MG63 (cell line): ENCODE data around the gene IFIT3. TPM values are rescaled to one million over a fixed set of nuclear protein-coding genes. Genes with fewer than 3 reads are reported as not detected.

Experiments
- DNase-seq: peaks from one replicate; pipeline ENCODE4 v3.0.0-alpha.2; 2020
- H3K27me3 ChIP-seq: fragments of 250-450 bp; sonication (Bioruptor Pico); 2 replicates; pipeline ENCODE4 v1.5.1; 2020; ENCODE audit warnings: mild to moderate bottlenecking, moderate library complexity
- H3K36me3 ChIP-seq: fragments of 250-450 bp; sonication (Bioruptor Pico); 2 replicates; pipeline ENCODE4 v1.5.1; 2020; ENCODE audit warnings: mild to moderate bottlenecking, moderate library complexity
- H3K4me3 ChIP-seq: fragments of 250-450 bp; sonication (Bioruptor Pico); 2 replicates; pipeline ENCODE4 v1.5.1; 2020; ENCODE audit warnings: mild to moderate bottlenecking, moderate library complexity
- H3K9me3 ChIP-seq: fragments of 250-450 bp; sonication (Bioruptor Pico); 2 replicates; pipeline ENCODE4 v1.5.1; 2020; ENCODE audit warnings: mild to moderate bottlenecking, moderate library complexity
- total RNA-seq: library from RNA; depleted of rRNA; stranded (reverse); fragments of >200 nt; shearing (Covaris generic); gene quantifications from 2 replicates; pipeline ENCODE4 v1.2.3, GENCODE V29; 2014; ENCODE audit warnings: low replicate concordance

The IFIT3 gene
- total RNA-seq, 1 experiment from 2014 or later: 32.0 TPM

- H3K36me3 ChIP-seq: no peaks in the 10 kb centered on the region
- peak overlapping the region; percentile 52 for H3K4me3 ChIP-seq
- DNase-seq: no peak
- H3K9me3 ChIP-seq: no peaks in the 10 kb centered on the region
- H3K27me3 ChIP-seq: no peaks in the 10 kb centered on the region
These were observed 26.6 kb upstream of the IFIT3 start for GRCh38 chr10:89301232-89301631.

- H3K9me3 ChIP-seq: no peaks in the 10 kb centered on the region
- H3K27me3 ChIP-seq: no peaks in the 10 kb centered on the region
- peak; percentile 41 for DNase-seq
- no peaks in the 10 kb centered on the region for H3K36me3 ChIP-seq
- peak within 1 kb of the TSS; percentile 52 for H3K4me3 ChIP-seq
These were observed 25.9 kb upstream of the IFIT3 start, which contains the start of gene IFIT2 for GRCh38 chr10:89301721-89302445. IFIT2 (plus strand) TSS chr10:89302046; CDS start chr10:89302124, 78 bp downstream.

- Histone ChIP-seq H3K9me3 (no peaks in the 10 kb centered on the region), H3K36me3 (no peaks in the 10 kb centered on the region), H3K4me3 (peak overlapping the region; percentile 52), H3K27me3 (no peaks in the 10 kb centered on the region)
- DNase-seq: no peak
These were observed 25.2 kb upstream of the IFIT3 start for GRCh38 chr10:89302625-89303024.

GRCh38 chr10:89303161-89303560 lies 24.6 kb upstream of the IFIT3 start:
- DNase-seq: no peak
- no peaks in the 10 kb centered on the region for H3K27me3 ChIP-seq
- no peaks in the 10 kb centered on the region for H3K9me3 ChIP-seq
- no peak overlapping the region for H3K4me3 ChIP-seq
- no peaks in the 10 kb centered on the region for H3K36me3 ChIP-seq

GRCh38 chr10:89304026-89304425 lies 23.8 kb upstream of the IFIT3 start:
- no peak overlapping the region for H3K4me3 ChIP-seq
- DNase-seq: no peak
- no peaks in the 10 kb centered on the region for H3K36me3 ChIP-seq

GRCh38 chr10:89304446-89304845 lies 23.4 kb upstream of the IFIT3 start:
- no peak for DNase-seq
- Histone ChIP-seq H3K4me3 (no peak overlapping the region), H3K9me3 (no peaks in the 10 kb centered on the region), H3K27me3 (no peaks in the 10 kb centered on the region), H3K36me3 (no peaks in the 10 kb centered on the region)

More at GRCh38 chr10:89304026-89304425, 23.8 kb upstream of the IFIT3 start:
- Histone ChIP-seq H3K27me3 (no peaks in the 10 kb centered on the region), H3K9me3 (no peaks in the 10 kb centered on the region)

GRCh38 chr10:89304925-89305324 lies 22.9 kb upstream of the IFIT3 start:
- no peaks in the 10 kb centered on the region for H3K36me3 ChIP-seq
- no peaks in the 10 kb centered on the region for H3K27me3 ChIP-seq
- H3K4me3 ChIP-seq: no peak overlapping the region
- no peak for DNase-seq
- no peaks in the 10 kb centered on the region for H3K9me3 ChIP-seq

GRCh38 chr10:89305766-89306433 lies 21.9 kb upstream of the IFIT3 start:
- Histone ChIP-seq H3K27me3 (no peaks in the 10 kb centered on the region), H3K4me3 (no peak overlapping the region), H3K9me3 (no peaks in the 10 kb centered on the region), H3K36me3 (no peaks in the 10 kb centered on the region)
- no peak for DNase-seq

- Histone ChIP-seq H3K9me3 (no peaks in the 10 kb centered on the region), H3K27me3 (no peaks in the 10 kb centered on the region), H3K4me3 (no peak overlapping the region), H3K36me3 (no peaks in the 10 kb centered on the region)
- DNase-seq: no peak
These were observed 21.1 kb upstream of the IFIT3 start for GRCh38 chr10:89306434-89307268.

- DNase-seq: no peak
These were observed 20.6 kb upstream of the IFIT3 start for GRCh38 chr10:89307269-89307577.

GRCh38 chr10:89308266-89308665 lies 19.5 kb upstream of the IFIT3 start:
- H3K9me3 ChIP-seq: no peaks in the 10 kb centered on the region
- no peak overlapping the region for H3K4me3 ChIP-seq
- no peaks in the 10 kb centered on the region for H3K36me3 ChIP-seq
- DNase-seq: no peak
- H3K27me3 ChIP-seq: no peaks in the 10 kb centered on the region

More at GRCh38 chr10:89307269-89307577, 20.6 kb upstream of the IFIT3 start:
- Histone ChIP-seq H3K9me3 (no peaks in the 10 kb centered on the region), H3K4me3 (no peak overlapping the region), H3K36me3 (no peaks in the 10 kb centered on the region), H3K27me3 (no peaks in the 10 kb centered on the region)

GRCh38 chr10:89308736-89309135 lies 19.1 kb upstream of the IFIT3 start:
- no peaks in the 10 kb centered on the region for H3K36me3 ChIP-seq
- no peak overlapping the region for H3K4me3 ChIP-seq
- no peak for DNase-seq
- no peaks in the 10 kb centered on the region for H3K9me3 ChIP-seq
- no peaks in the 10 kb centered on the region for H3K27me3 ChIP-seq

GRCh38 chr10:89309156-89310055 lies 18.4 kb upstream of the IFIT3 start:
- Histone ChIP-seq H3K4me3 (no peak overlapping the region), H3K27me3 (no peaks in the 10 kb centered on the region), H3K9me3 (no peaks in the 10 kb centered on the region), H3K36me3 (no peaks in the 10 kb centered on the region)
- DNase-seq: no peak

GRCh38 chr10:89310056-89310893 lies 17.5 kb upstream of the IFIT3 start:
- Histone ChIP-seq H3K9me3 (no peaks in the 10 kb centered on the region), H3K4me3 (no peak overlapping the region), H3K36me3 (no peaks in the 10 kb centered on the region), H3K27me3 (no peaks in the 10 kb centered on the region)
- DNase-seq: no peak

- Histone ChIP-seq H3K27me3 (no peaks in the 10 kb centered on the region), H3K9me3 (0 out of 2 replicates have a peak, but pooled peaks cover 2% of the 10 kb centered on the region), H3K36me3 (no peaks in the 10 kb centered on the region), H3K4me3 (no peak overlapping the region)
- no peak for DNase-seq
These were observed 14.8 kb upstream of the IFIT3 start for GRCh38 chr10:89312973-89313372.

GRCh38 chr10:89314676-89315075 lies 13.1 kb upstream of the IFIT3 start:
- Histone ChIP-seq H3K27me3 (no peaks in the 10 kb centered on the region), H3K9me3 (0 out of 2 replicates have a peak, but pooled peaks cover 2% of the 10 kb centered on the region), H3K36me3 (no peaks in the 10 kb centered on the region), H3K4me3 (no peak overlapping the region)
- no peak for DNase-seq
